IMR-90 (cell line): ENCODE measurements around the gene BRINP3. TPM values are rescaled to one million over a fixed set of nuclear protein-coding genes. Genes with fewer than 3 reads are reported as not detected.

ENCODE experiments used
- ATAC-seq: fragments of 200-7000 bp; cut with Tn5 transposase; 2 replicates; pipeline ENCODE4 v1.9.1; 2020; ENCODE audit warnings: low read depth, mild to moderate bottlenecking, moderate library complexity
- BruUV-seq: library from RNA; stranded (reverse); fragments of 400-500 nt; replicated peaks from 2 replicates; lab custom pipeline; 2021; lab: Mats Ljungman, UMichigan
- CTCF ChIA-PET: fragments of 300-600 bp; formaldehyde crosslinking; extraction: SDS; loops from one replicate; lab custom pipeline; 2021; ENCODE audit warnings: antibody characterized with exemption; lab: Yijun Ruan, JAX
- POLR2A ChIA-PET: fragments of 300-600 bp; sonication (Branson Sonifier 250); formaldehyde crosslinking; loops from one replicate; lab custom pipeline; 2022; ENCODE audit warnings: antibody characterized with exemption; ENCODE audit not compliant: unreplicated experiment; lab: Charles Lee
- DNase-seq: peaks from one replicate; pipeline ENCODE4 v3.0.0; 2013
- H2AFZ ChIP-seq: replicated peaks from 2 replicates; pipeline ENCODE3; 2013; ENCODE audit warnings: low read length, mild to moderate bottlenecking; ENCODE audit not compliant: poor library complexity
- H2AK5ac ChIP-seq: 2 replicates; pipeline ENCODE4 v1.6.1; 2013; ENCODE audit warnings: low read depth, low read length, inconsistent platforms
- H2AK9ac ChIP-seq: replicated peaks from 2 replicates; pipeline ENCODE3; 2013; ENCODE audit warnings: mild to moderate bottlenecking, low read depth, low read length, moderate library complexity; ENCODE audit not compliant: poor library complexity
- H2BK120ac ChIP-seq: 2 replicates; pipeline ENCODE4 v1.6.1; 2013; ENCODE audit warnings: low read depth, low read length, inconsistent platforms
- H2BK15ac ChIP-seq: 3 replicates; pipeline ENCODE4 v1.6.1; 2013; ENCODE audit warnings: low read depth, low read length, inconsistent platforms
- H2BK20ac ChIP-seq: 2 replicates; pipeline ENCODE4 v1.6.1; 2013; ENCODE audit warnings: low read depth, mild to moderate bottlenecking, inconsistent platforms, low read length, moderate library complexity
- H2BK5ac ChIP-seq: 2 replicates; pipeline ENCODE4 v1.6.1; 2013; ENCODE audit warnings: mild to moderate bottlenecking, low read depth, low read length, inconsistent platforms; ENCODE audit not compliant: poor library complexity, severe bottlenecking
- H3K14ac ChIP-seq: replicated peaks from 2 replicates; pipeline ENCODE4 v1.6.1; 2013; ENCODE audit warnings: low read depth, low read length, inconsistent platforms
- H3K18ac ChIP-seq: 2 replicates; pipeline ENCODE4 v1.6.1; 2013; ENCODE audit warnings: low read depth, low read length, control low read depth
- H3K23ac ChIP-seq: 2 replicates; pipeline ENCODE4 v1.6.1; 2013; ENCODE audit warnings: low read depth, low read length, inconsistent platforms
- H3K27ac ChIP-seq: 2 replicates; pipeline ENCODE4 v1.5.1; 2013; ENCODE audit warnings: mild to moderate bottlenecking, control low read depth, low read length; ENCODE audit not compliant: insufficient read depth
- H3K27me3 ChIP-seq: 2 replicates; pipeline ENCODE4 v1.6.1; 2013; ENCODE audit warnings: low read length; ENCODE audit not compliant: control insufficient read depth, insufficient read depth
- H3K36me3 ChIP-seq: 2 replicates; pipeline ENCODE4 v1.6.1; 2013; ENCODE audit warnings: low read length, mixed read lengths; ENCODE audit not compliant: control insufficient read depth, insufficient read depth
- H3K4ac ChIP-seq: 2 replicates; pipeline ENCODE4 v1.6.1; 2013; ENCODE audit warnings: low read depth, low read length, inconsistent platforms
- H3K4me1 ChIP-seq: 2 replicates; pipeline ENCODE4 v1.6.1; 2013; ENCODE audit warnings: low read length, mixed read lengths; ENCODE audit not compliant: control insufficient read depth, insufficient read depth
- H3K4me2 ChIP-seq: 2 replicates; pipeline ENCODE4 v1.6.1; 2013; ENCODE audit warnings: low read depth, mild to moderate bottlenecking, control low read depth, low read length, moderate library complexity
- H3K4me3 ChIP-seq: 2 replicates; pipeline ENCODE4 v1.5.1; 2013; ENCODE audit warnings: low read depth, mild to moderate bottlenecking, control low read depth, low read length, moderate library complexity; ENCODE audit not compliant: insufficient read depth
- H3K56ac ChIP-seq: 2 replicates; pipeline ENCODE4 v1.6.1; 2013; ENCODE audit warnings: low read length, inconsistent platforms; ENCODE audit not compliant: insufficient read depth; ENCODE audit errors: extremely low read depth
- H3K79me1 ChIP-seq, 2 experiments: 2 replicates each; pipeline ENCODE4 v1.6.1; 2013; ENCODE audit warnings: low read length in 2 of 2, inconsistent platforms in 1 of 2, low read depth in 1 of 2
- H3K9ac ChIP-seq: 2 replicates; pipeline ENCODE4 v1.6.1; 2013; ENCODE audit warnings: low read depth, low read length, control low read depth
- H3K9me1 ChIP-seq: 2 replicates; pipeline ENCODE4 v1.6.1; 2013; ENCODE audit warnings: low read length, inconsistent platforms; ENCODE audit not compliant: insufficient read depth
- H3K9me3 ChIP-seq: 2 replicates; pipeline ENCODE4 v1.6.1; 2013; ENCODE audit warnings: low read length; ENCODE audit not compliant: control insufficient read depth, insufficient read depth
- H4K20me1 ChIP-seq: 2 replicates; pipeline ENCODE4 v1.6.1; 2013; ENCODE audit warnings: low read length, inconsistent platforms; ENCODE audit not compliant: insufficient read depth
- H4K5ac ChIP-seq: 2 replicates; pipeline ENCODE4 v1.6.1; 2013; ENCODE audit warnings: mild to moderate bottlenecking, low read depth, low read length, control low read depth
- H4K8ac ChIP-seq, 2 experiments: 2 replicates each; pipeline ENCODE4 v1.6.1; 2013; ENCODE audit warnings: low read depth in 2 of 2, low read length in 2 of 2, control low read depth in 1 of 2, inconsistent platforms in 1 of 2
- H4K91ac ChIP-seq: 2 replicates; pipeline ENCODE4 v1.6.1; 2013; ENCODE audit warnings: low read depth, low read length, inconsistent platforms; ENCODE audit not compliant: insufficient read depth
- BHLHE40 ChIP-seq: fragments of 150-350 bp; IDR thresholded peaks from 2 replicates; pipeline ENCODE4 v1.6.1; 2016; ENCODE audit warnings: mild to moderate bottlenecking, low read depth, low read length
- CEBPB ChIP-seq: IDR thresholded peaks from 2 replicates; pipeline ENCODE4 v1.6.1; 2012; ENCODE audit warnings: low read depth, low read length, improper control_type of control experiment
- CHD1 ChIP-seq: IDR thresholded peaks from 2 replicates; pipeline ENCODE4 v1.6.1; 2012; ENCODE audit warnings: low read depth, low read length, improper control_type of control experiment
- CTCF ChIP-seq: conservative IDR thresholded peaks from 2 replicates; pipeline ENCODE4 v1.5.1; 2012; ENCODE audit warnings: mild to moderate bottlenecking, low read depth, low read length, improper control_type of control experiment
- ELK1 ChIP-seq: fragments of 150-350 bp; IDR thresholded peaks from 2 replicates; pipeline ENCODE4 v1.6.1; 2016; ENCODE audit warnings: low read depth, mild to moderate bottlenecking, low read length, moderate library complexity, borderline replicate concordance
- FOS ChIP-seq: fragments of 150-350 bp; IDR thresholded peaks from 2 replicates; pipeline ENCODE4 v1.6.1; 2016; ENCODE audit warnings: low read depth, low read length
- MAFK ChIP-seq: IDR thresholded peaks from 2 replicates; pipeline ENCODE4 v1.6.1; 2012; ENCODE audit warnings: low read depth, low read length, improper control_type of control experiment
- MAZ ChIP-seq: IDR thresholded peaks from 2 replicates; pipeline ENCODE4 v1.6.1; 2012; ENCODE audit warnings: low read depth, mild to moderate bottlenecking, low read length, improper control_type of control experiment, moderate library complexity, borderline replicate concordance
- MXI1 ChIP-seq: IDR thresholded peaks from 2 replicates; pipeline ENCODE4 v1.6.1; 2012; ENCODE audit warnings: low read depth, mild to moderate bottlenecking, low read length, moderate library complexity, borderline replicate concordance
- NFE2L2 ChIP-seq: fragments of 150-350 bp; IDR thresholded peaks from 2 replicates; pipeline ENCODE4 v1.6.1; 2016; ENCODE audit warnings: low read depth, mild to moderate bottlenecking, low read length
- POLR2A ChIP-seq: IDR thresholded peaks from 2 replicates; pipeline ENCODE4 v1.6.1; 2012; ENCODE audit warnings: mild to moderate bottlenecking, low read depth, low read length
- RAD21 ChIP-seq: IDR thresholded peaks from 2 replicates; pipeline ENCODE4 v1.6.1; 2012; ENCODE audit warnings: low read length, improper control_type of control experiment
- RCOR1 ChIP-seq: IDR thresholded peaks from 2 replicates; pipeline ENCODE4 v1.6.1; 2012; ENCODE audit warnings: mild to moderate bottlenecking, low read length, improper control_type of control experiment; ENCODE audit not compliant: insufficient replicate concordance
- RFX5 ChIP-seq: IDR thresholded peaks from 2 replicates; pipeline ENCODE4 v1.8.0; 2012; ENCODE audit warnings: low read depth, mild to moderate bottlenecking, low read length, moderate library complexity
- SMC3 ChIP-seq: fragments of 150-350 bp; IDR thresholded peaks from 2 replicates; pipeline ENCODE4 v1.6.1; 2016; ENCODE audit warnings: low read depth, mild to moderate bottlenecking, antibody characterized with exemption, low read length, moderate library complexity
- USF2 ChIP-seq: fragments of 150-350 bp; IDR thresholded peaks from 2 replicates; pipeline ENCODE4 v1.6.1; 2017; ENCODE audit warnings: mild to moderate bottlenecking, antibody characterized with exemption, low read length, low read depth
- dilution Hi-C: fragments of 300-500 bp; cut with HindIII; formaldehyde crosslinking; loops from one replicate; pipeline ENCODE4 v1.14.3; 2018; ENCODE audit warnings: low sequenced_read_pairs; ENCODE audit not compliant: unreplicated experiment
- in situ Hi-C: fragments of 300-500 bp; cut with MboI; formaldehyde crosslinking; loops from 3 replicates; pipeline ENCODE4 v1.14.3; 2019; ENCODE audit warnings: low sequenced_read_pairs, inconsistent platforms, mixed read lengths
- intact Hi-C: fragments of 100-400 bp; cut with micrococcal nuclease; formaldehyde crosslinking; loops from 2 replicates; pipeline ENCODE4 v1.10.0; 2022
- polyA plus RNA-seq, 3 experiments: library from polyadenylated mRNA; depleted of rRNA; stranded (reverse); fragments of >200 nt; gene quantifications; 2 replicates each; pipeline ENCODE4 v1.2.3, GENCODE V29; 2012; ENCODE audit warnings: low replicate concordance in 1 of 3
- total RNA-seq: library from RNA; depleted of rRNA; stranded (reverse); fragments of >200 nt; gene quantifications from 2 replicates; pipeline ENCODE4 v1.2.3, GENCODE V29; 2012

The BRINP3 gene
- total and polyA plus RNA-seq, 2 of the 4 experiments (the other 2 are of a cell fraction), result 0.15 to 0.36 TPM

GRCh38 chr1:190429141-190429540 lies 48.5 kb downstream of the BRINP3 start:
- no peak overlapping the region for H4K5ac ChIP-seq
- H3K4me1 ChIP-seq, result no peaks in the 10 kb centered on the region
- no peak overlapping the region for H4K8ac ChIP-seq
- intact Hi-C loops, result no loop called here
- H3K4me2 ChIP-seq, result no peak overlapping the region
- H3K79me1 ChIP-seq, result no peaks in the 10 kb centered on the region
- H3K14ac ChIP-seq, result no peak overlapping the region
- in situ Hi-C loops, result no loop called here
- no peak overlapping the region for H2BK5ac ChIP-seq
- H2AK5ac ChIP-seq, result no peak overlapping the region
- BruUV-seq, result no TSS peak
- H3K18ac ChIP-seq, result no peak overlapping the region
- H3K4me3 ChIP-seq, result no peak overlapping the region
- no peaks in the 10 kb centered on the region for H3K9me1 ChIP-seq
- H3K4ac ChIP-seq, result no peak overlapping the region
- DNase-seq (no peak), ATAC-seq (no peak)
- TF ChIP-seq FOS (no peak), CHD1 (no peak), MAFK (no peak), SMC3 (no peak), MXI1 (no peak), NFE2L2 (no peak), RAD21 (no peak), RCOR1 (no peak), BHLHE40 (no peak), ELK1 (no peak), USF2 (no peak), RFX5 (no peak), CEBPB (no peak), CTCF (no peak), MAZ (no peak), POLR2A (no peak)
- ChIA-PET CTCF (no interaction called here), POLR2A (no interaction called here)
- no peaks in the 10 kb centered on the region for H3K27me3 ChIP-seq
- no peak overlapping the region for H2AFZ ChIP-seq
- H2BK120ac ChIP-seq, result no peak overlapping the region
- no peak overlapping the region for H2BK15ac ChIP-seq
- dilution Hi-C loops, result no loop called here
- no peaks in the 10 kb centered on the region for H4K20me1 ChIP-seq
- no peaks in the 10 kb centered on the region for H3K9me3 ChIP-seq
- no peak overlapping the region for H2AK9ac ChIP-seq
- no peak overlapping the region for H3K56ac ChIP-seq
- no peaks in the 10 kb centered on the region for H3K36me3 ChIP-seq
- no peak overlapping the region for H3K23ac ChIP-seq
- no peak overlapping the region for H2BK20ac ChIP-seq
- no peak overlapping the region for H3K9ac ChIP-seq
- H4K91ac ChIP-seq, result no peak overlapping the region
- no peak overlapping the region for H3K27ac ChIP-seq
